H1 (cell line): Measurements from ENCODE around the gene PCDHGA1. TPM values are rescaled to one million over a fixed set of nuclear protein-coding genes. Genes with fewer than 3 reads are reported as not detected.

Experiments used
- SAP30 ChIP-seq: fragments of 300-600 bp; sonication (generic); IDR thresholded peaks from 2 replicates; pipeline ENCODE4 v1.7.1; 2012; ENCODE audit warnings: low read length, moderate library complexity, mild to moderate bottlenecking, inconsistent platforms; ENCODE audit not compliant: insufficient read depth, insufficient replicate concordance
- SIX5 ChIP-seq: IDR thresholded peaks from 2 replicates; pipeline ENCODE4 v1.6.1; 2011; ENCODE audit warnings: mild to moderate bottlenecking, low read depth, low read length
- TAF7 ChIP-seq: optimal IDR thresholded peaks from 2 replicates; pipeline ENCODE3; 2011; ENCODE audit warnings: low read depth, mild to moderate bottlenecking, inconsistent platforms, low read length, moderate library complexity, borderline replicate concordance
- YY1 ChIP-seq: IDR thresholded peaks from 2 replicates; pipeline ENCODE4 v1.6.1; 2011; ENCODE audit warnings: low read depth, mild to moderate bottlenecking, low read length
- polyA plus RNA-seq, 7 experiments: library from polyadenylated mRNA; depleted of rRNA in 3 of 7; stranded (reverse) in 5 of 7; unstranded in 2 of 7; fragments of >200 nt in 5 of 7; fragments of 200-250 nt in 2 of 7; gene quantifications; 1 replicate in 5 of 7; 2 replicates in 1 of 7; 4 replicates in 1 of 7; pipeline versions ENCODE4 v1.2.1 to v1.2.3, GENCODE V29; 2011 to 2013; ENCODE audit warnings: missing spikeins in 2 of 7, mixed read lengths in 2 of 7
- total RNA-seq: library from RNA; stranded (reverse); fragmentation: NEBNext Ultra II Directional; extraction: Animal tissue kit (Norgen Biotek cat#: 25700); gene quantifications from 2 replicates; pipeline ENCODE4 v1.2.1, GENCODE V29; 2021

PCDHGA1 gene
- total and polyA plus RNA-seq, 2 of the 8 experiments (the other 6 are each of a cell fraction or from before 2014, with no cell fraction given), result 0.57 to 0.89 TPM

- TF ChIP-seq TAF7 (no peak), YY1 (no peak), SIX5 (no peak), SAP30 (no peak)
Observed at GRCh38 chr5:141529002-141529401, 198.7 kb downstream of the PCDHGA1 start (continued).
